Activated CD4-positive, alpha-beta T cell treated with anti-CD3 and anti-CD28 coated beads, Interleukin-2, amount 10 ng/mL, durations not matched to agents 7 days and 5 days (primary cell): ENCODE results near the gene TBC1D19. TPM values are rescaled to one million over a fixed set of nuclear protein-coding genes. Genes with fewer than 3 reads are reported as not detected.
"Not testable (repeated sequence)": the region's sequence is repeated elsewhere in the genome, so short reads cannot be mapped to it uniquely, and the experiment has no call there.

Experiments
- CTCF ChIA-PET: fragments of 350-600 bp; sonication (Branson Sonifier 250); formaldehyde crosslinking; loops from one replicate; lab custom pipeline; 2021; ENCODE audit warnings: antibody characterized with exemption; lab: Charles Lee
- POLR2A ChIA-PET: fragments of 350-600 bp; sonication (Branson Sonifier 250); formaldehyde crosslinking; loops from one replicate; lab custom pipeline; 2021; ENCODE audit warnings: antibody characterized with exemption; lab: Charles Lee
- DNase-seq: peaks from one replicate; pipeline ENCODE4 v3.0.0-alpha.2; 2020
- H3K27ac Mint-ChIP-seq: one replicate; pipeline ENCODE4 v1.8.0; 2021; ENCODE audit warnings: mild to moderate bottlenecking, moderate library complexity, mixed read lengths
- H3K27me3 Mint-ChIP-seq: one replicate; pipeline ENCODE4 v1.8.0; 2021; ENCODE audit warnings: mixed read lengths
- H3K36me3 Mint-ChIP-seq: one replicate; pipeline ENCODE4 v1.8.0; 2021; ENCODE audit warnings: low read depth, mixed read lengths
- H3K4me1 Mint-ChIP-seq: one replicate; pipeline ENCODE4 v1.8.0; 2021; ENCODE audit warnings: mixed read lengths
- H3K4me3 Mint-ChIP-seq: one replicate; pipeline ENCODE4 v1.8.0; 2021; ENCODE audit warnings: mild to moderate bottlenecking, moderate library complexity, mixed read lengths
- H3K9me3 Mint-ChIP-seq: one replicate; pipeline ENCODE4 v1.8.0; 2021; ENCODE audit warnings: mixed read lengths
- total RNA-seq, 2 experiments: library from RNA; stranded (reverse); gene quantifications; one replicate each; pipeline ENCODE4 v1.2.3, GENCODE V29; 2021

The TBC1D19 gene
- total RNA-seq, 2 experiments from 2014 or later: 4.4 to 5.2 TPM

- peaks cover 2% of the 10 kb centered on the region for H3K4me1 Mint-ChIP-seq
- no peak overlapping the region for H3K4me3 Mint-ChIP-seq
- CTCF ChIA-PET: no interaction called here
- POLR2A ChIA-PET: no interaction called here
- DNase-seq: no peak
- no peak overlapping the region for H3K27ac Mint-ChIP-seq
- no peaks in the 10 kb centered on the region for H3K9me3 Mint-ChIP-seq
- no peaks in the 10 kb centered on the region for H3K36me3 Mint-ChIP-seq
- peaks cover 6% of the 10 kb centered on the region for H3K27me3 Mint-ChIP-seq
Measured at GRCh38 chr4:26577066-26577465, 6.8 kb upstream of the TBC1D19 start.

DNA sequence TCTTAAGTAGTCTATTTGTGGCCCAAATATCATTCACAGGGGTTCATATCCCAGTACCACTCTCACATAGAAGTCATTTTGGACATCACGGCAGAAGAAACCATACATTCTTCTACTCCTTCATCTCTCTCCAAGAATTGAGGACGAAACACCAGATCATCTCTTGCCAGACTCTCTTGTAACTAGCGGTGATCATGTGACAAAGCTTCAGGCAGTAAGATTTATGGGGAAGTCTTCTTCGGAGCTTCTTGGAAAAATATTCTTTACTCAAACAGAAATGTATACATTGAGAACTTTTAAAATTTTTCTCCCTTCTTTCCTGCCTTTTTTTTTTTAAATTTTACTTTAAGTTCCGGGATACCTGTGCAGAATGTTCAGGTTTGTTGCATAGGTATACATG is 4.7 kb upstream of the TBC1D19 start:
- Mint-ChIP-seq H3K9me3 (no peaks in the 10 kb centered on the region), H3K4me3 (no peak overlapping the region), H3K27ac (no peak overlapping the region), H3K27me3 (peaks cover 6% of the 10 kb centered on the region), H3K36me3 (no peaks in the 10 kb centered on the region), H3K4me1 (peaks cover 18% of the 10 kb centered on the region)
- CTCF ChIA-PET: no interaction called here
- no peak for DNase-seq
- POLR2A ChIA-PET: no interaction called here

GRCh38 chr4:26581341-26581740 is 2.5 kb upstream of the TBC1D19 start:
- H3K4me3 Mint-ChIP-seq, H3K9me3 Mint-ChIP-seq, POLR2A ChIA-PET: not testable (repeated sequence)

GRCh38 chr4:26583538-26583864 is 383 bp upstream of the TBC1D19 start:
- no peaks in the 10 kb centered on the region for H3K9me3 Mint-ChIP-seq
- H3K4me3 Mint-ChIP-seq: peak overlapping the region; percentile 95
- H3K36me3 Mint-ChIP-seq: no peaks in the 10 kb centered on the region
- H3K27me3 Mint-ChIP-seq: no peaks in the 10 kb centered on the region
- CTCF ChIA-PET: interaction anchor here (0.8 to 1.5 kb wide), 5 partner anchors 11 to 138 kb away, joined by 3 to 5 read pairs (median 3); no protein-coding TSS in a partner anchor
- peak overlapping the region; percentile 89 for H3K27ac Mint-ChIP-seq
- H3K4me1 Mint-ChIP-seq: peaks cover 32% of the 10 kb centered on the region
- POLR2A ChIA-PET: interaction anchor here (0.5 to 0.9 kb wide), 2 partner anchors 15 to 277 kb away, joined by 3 read pairs; no protein-coding TSS in a partner anchor
- no peak for DNase-seq

More at GRCh38 chr4:26581341-26581740, 2.5 kb upstream of the TBC1D19 start:
- DNase-seq, H3K27ac Mint-ChIP-seq, CTCF ChIA-PET, H3K27me3 Mint-ChIP-seq, H3K36me3 Mint-ChIP-seq: not testable (repeated sequence)
- peaks cover 32% of the 10 kb centered on the region for H3K4me1 Mint-ChIP-seq

DNA sequence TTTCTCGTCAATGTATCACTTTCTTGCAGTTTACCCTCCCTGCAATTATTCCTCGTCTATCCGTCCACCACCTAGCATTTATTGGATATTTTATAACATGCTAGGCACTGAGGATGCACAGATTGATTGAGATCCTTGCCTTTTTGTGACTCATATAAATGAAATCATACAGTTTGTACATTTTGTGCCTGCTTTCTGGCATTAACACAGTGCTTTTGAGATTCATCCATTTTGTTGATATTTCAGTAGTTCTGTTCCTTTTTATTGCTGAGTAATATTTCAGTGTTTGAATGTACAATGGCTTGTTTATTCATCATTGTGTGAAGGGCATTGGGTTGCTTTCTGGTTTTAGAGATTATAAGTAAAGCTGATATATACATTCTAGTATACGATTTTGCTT is 841 bp downstream of the TBC1D19 start:
- H3K4me1 Mint-ChIP-seq: peaks cover 32% of the 10 kb centered on the region
- DNase-seq: no peak
- H3K36me3 Mint-ChIP-seq: no peaks in the 10 kb centered on the region
- H3K9me3 Mint-ChIP-seq: no peaks in the 10 kb centered on the region
- CTCF ChIA-PET: interaction anchor here (0.6 to 1.1 kb wide), 3 partner anchors 13 to 1662 kb away, joined by 3 read pairs; no protein-coding TSS in a partner anchor
- POLR2A ChIA-PET: no interaction called here
- H3K4me3 Mint-ChIP-seq: peak overlapping the region; percentile 95
- peak overlapping the region; percentile 89 for H3K27ac Mint-ChIP-seq
- no peaks in the 10 kb centered on the region for H3K27me3 Mint-ChIP-seq

DNA sequence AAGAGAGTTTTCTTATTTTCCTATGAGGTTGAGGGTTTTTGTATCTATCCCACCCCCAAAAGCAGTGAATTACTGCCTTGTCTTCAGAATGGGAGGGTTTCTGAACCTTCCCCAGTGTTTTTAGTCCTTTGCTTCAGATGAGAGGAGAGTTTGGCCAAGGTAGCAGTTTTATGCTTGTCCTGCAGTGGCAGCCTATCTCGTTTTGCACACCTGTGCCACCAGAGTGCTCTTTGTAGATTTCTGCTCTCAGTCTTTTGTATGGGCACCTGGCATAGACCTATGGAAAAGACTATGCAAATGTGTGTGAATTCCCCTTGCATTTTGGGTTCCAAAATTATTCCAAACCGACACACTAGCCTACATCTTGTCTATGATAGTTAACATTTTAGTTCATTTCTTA is 5.8 kb downstream of the TBC1D19 start:
- ChIA-PET CTCF (no interaction called here), POLR2A (no interaction called here)
- H3K36me3 Mint-ChIP-seq: peaks cover 1% of the 10 kb centered on the region
- no peak overlapping the region for H3K4me3 Mint-ChIP-seq
- no peak for DNase-seq
- no peak overlapping the region for H3K27ac Mint-ChIP-seq
- H3K27me3 Mint-ChIP-seq: no peaks in the 10 kb centered on the region
- H3K4me1 Mint-ChIP-seq: peaks cover 14% of the 10 kb centered on the region
- peaks cover 4% of the 10 kb centered on the region for H3K9me3 Mint-ChIP-seq

DNA sequence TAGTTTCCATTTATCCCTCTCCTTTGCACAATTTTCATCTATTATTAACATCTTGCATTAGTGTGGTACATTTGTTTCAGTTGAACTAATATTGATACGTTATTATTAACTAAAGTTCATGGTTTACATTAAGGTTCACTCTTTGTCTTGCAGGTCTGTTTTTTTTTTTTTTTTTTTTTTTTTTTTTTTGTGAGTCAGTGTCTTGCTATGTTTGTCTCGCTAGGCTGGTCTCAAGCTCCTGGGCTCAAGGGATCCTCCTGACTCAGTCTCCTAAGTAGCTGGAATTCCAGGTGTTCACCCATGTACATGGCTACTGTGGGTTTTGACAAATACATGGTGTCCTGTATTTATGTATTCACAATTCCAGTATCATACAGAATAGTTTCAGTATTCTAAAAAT is 6.8 kb downstream of the TBC1D19 start:
- CTCF ChIA-PET: no interaction called here
- H3K27ac Mint-ChIP-seq: no peak overlapping the region
- H3K36me3 Mint-ChIP-seq: peaks cover 1% of the 10 kb centered on the region
- H3K4me1 Mint-ChIP-seq: peaks cover 10% of the 10 kb centered on the region
- no peaks in the 10 kb centered on the region for H3K27me3 Mint-ChIP-seq
- no peak for DNase-seq
- POLR2A ChIA-PET: no interaction called here
- peaks cover 5% of the 10 kb centered on the region for H3K9me3 Mint-ChIP-seq
- no peak overlapping the region for H3K4me3 Mint-ChIP-seq

- DNase-seq, H3K27me3 Mint-ChIP-seq, H3K9me3 Mint-ChIP-seq, H3K27ac Mint-ChIP-seq, H3K4me1 Mint-ChIP-seq, CTCF ChIA-PET, H3K36me3 Mint-ChIP-seq, H3K4me3 Mint-ChIP-seq, POLR2A ChIA-PET: not testable (repeated sequence)
Measured at GRCh38 chr4:26593557-26593956, 9.7 kb downstream of the TBC1D19 start.

DNA sequence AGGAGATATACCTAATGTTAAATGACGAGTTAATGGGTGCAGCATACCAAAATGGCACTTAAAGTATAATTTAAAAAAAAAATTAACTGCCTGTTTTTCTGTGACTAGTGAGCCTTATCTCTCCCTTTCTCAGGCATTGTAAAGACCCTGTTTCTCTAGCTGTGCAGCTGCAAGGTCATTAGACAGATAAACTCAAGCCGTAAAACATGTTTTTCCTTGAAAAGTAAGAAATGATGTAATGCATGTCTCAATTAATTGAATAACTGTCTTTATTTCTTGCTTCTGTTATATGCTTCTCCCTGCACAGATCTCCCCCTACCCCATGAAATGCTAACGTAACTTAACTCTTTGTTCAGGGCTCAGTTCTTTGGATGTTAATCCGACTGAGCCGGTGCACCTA is 10.5 kb downstream of the TBC1D19 start:
- H3K4me3 Mint-ChIP-seq: no peak overlapping the region
- CTCF ChIA-PET: no interaction called here
- no peak overlapping the region for H3K27ac Mint-ChIP-seq
- H3K36me3 Mint-ChIP-seq: peaks cover 1% of the 10 kb centered on the region
- no peak for DNase-seq
- peaks cover 5% of the 10 kb centered on the region for H3K9me3 Mint-ChIP-seq
- H3K4me1 Mint-ChIP-seq: peaks cover 7% of the 10 kb centered on the region
- H3K27me3 Mint-ChIP-seq: no peaks in the 10 kb centered on the region
- POLR2A ChIA-PET: no interaction called here

DNA sequence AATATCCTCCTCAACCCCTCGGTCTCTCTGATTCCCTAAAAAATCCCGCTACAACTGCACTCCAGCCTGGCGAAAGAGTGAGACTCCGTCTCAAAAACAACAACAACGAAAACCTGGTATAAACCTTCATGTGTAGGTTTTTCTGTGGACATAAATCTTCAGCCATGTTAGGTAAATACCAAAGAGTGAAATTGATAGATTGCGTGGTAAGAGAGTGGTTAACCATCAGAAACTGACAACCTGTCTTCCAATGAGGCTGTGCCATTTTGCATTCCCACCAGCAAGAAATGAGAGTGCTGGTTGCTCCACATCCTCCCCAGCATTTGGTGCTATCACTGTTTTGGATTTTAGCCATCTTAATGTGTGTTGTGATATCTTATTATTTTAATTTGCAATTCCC is 10.9 kb downstream of the TBC1D19 start:
- ChIA-PET POLR2A (no interaction called here), CTCF (no interaction called here)
- H3K36me3 Mint-ChIP-seq: peaks cover 1% of the 10 kb centered on the region
- no peak for DNase-seq
- H3K9me3 Mint-ChIP-seq: peaks cover 5% of the 10 kb centered on the region
- H3K27ac Mint-ChIP-seq: no peak overlapping the region
- no peak overlapping the region for H3K4me3 Mint-ChIP-seq
- H3K27me3 Mint-ChIP-seq: no peaks in the 10 kb centered on the region
- H3K4me1 Mint-ChIP-seq: peaks cover 7% of the 10 kb centered on the region

GRCh38 chr4:26596843-26597242 is 13.0 kb downstream of the TBC1D19 start:
- DNase-seq: no peak
- POLR2A ChIA-PET: interaction anchor here (0.7 kb wide), 1 partner anchor 1733 kb away, joined by 3 read pairs; no protein-coding TSS in a partner anchor
- no peak overlapping the region for H3K27ac Mint-ChIP-seq
- CTCF ChIA-PET: no interaction called here
- H3K36me3 Mint-ChIP-seq: no peaks in the 10 kb centered on the region
- H3K27me3 Mint-ChIP-seq: no peaks in the 10 kb centered on the region
- no peak overlapping the region for H3K4me3 Mint-ChIP-seq
- H3K4me1 Mint-ChIP-seq: peaks cover 7% of the 10 kb centered on the region
- H3K9me3 Mint-ChIP-seq: peaks cover 2% of the 10 kb centered on the region

DNA sequence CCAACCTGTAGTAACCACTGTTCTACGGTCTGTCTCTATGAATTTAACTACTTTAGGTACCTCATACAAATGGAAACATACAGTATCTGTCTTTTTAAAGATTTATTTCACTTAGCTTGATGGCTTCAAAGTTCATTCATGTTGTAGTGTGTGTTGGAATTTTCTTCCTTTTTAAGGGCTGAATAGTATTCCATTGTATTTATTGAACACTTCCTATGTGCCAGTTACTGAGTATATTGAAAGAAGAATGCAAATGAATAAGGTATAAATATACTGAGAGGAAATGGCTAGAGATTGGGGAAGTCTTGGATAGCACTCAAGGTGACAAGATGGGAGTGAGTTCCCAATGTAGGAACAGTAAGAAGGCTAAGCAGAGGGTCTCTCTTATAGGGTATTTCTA is 17.3 kb downstream of the TBC1D19 start:
- POLR2A ChIA-PET: no interaction called here
- no peak overlapping the region for H3K27ac Mint-ChIP-seq
- no peaks in the 10 kb centered on the region for H3K9me3 Mint-ChIP-seq
- CTCF ChIA-PET: no interaction called here
- no peaks in the 10 kb centered on the region for H3K36me3 Mint-ChIP-seq
- H3K27me3 Mint-ChIP-seq: no peaks in the 10 kb centered on the region
- no peaks in the 10 kb centered on the region for H3K4me1 Mint-ChIP-seq
- H3K4me3 Mint-ChIP-seq: no peak overlapping the region
- no peak for DNase-seq

DNA sequence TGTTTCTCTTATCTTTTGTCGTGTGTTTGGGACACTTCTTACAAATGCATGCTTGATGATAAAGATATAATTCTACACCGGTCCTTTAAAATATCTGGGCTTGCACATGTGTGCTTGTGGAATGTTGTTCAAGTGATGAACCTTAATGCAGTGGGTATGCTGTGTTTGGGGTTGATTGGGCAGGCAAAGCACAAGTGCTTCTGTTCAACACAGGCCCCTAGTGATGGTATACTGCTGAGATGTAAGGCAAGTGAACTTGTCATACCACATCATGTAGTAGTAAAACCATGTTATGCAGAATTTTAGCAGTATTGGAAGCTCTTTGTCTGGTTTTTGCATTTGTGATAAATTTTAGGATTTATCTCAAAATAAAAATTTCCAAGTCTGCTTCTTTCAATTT is 23.9 kb downstream of the TBC1D19 start:
- ChIA-PET CTCF (no interaction called here), POLR2A (no interaction called here)
- Mint-ChIP-seq H3K4me3 (no peak overlapping the region), H3K36me3 (no peaks in the 10 kb centered on the region), H3K27ac (no peak overlapping the region), H3K27me3 (no peaks in the 10 kb centered on the region), H3K9me3 (no peaks in the 10 kb centered on the region), H3K4me1 (peaks cover 13% of the 10 kb centered on the region)
- DNase-seq: no peak

DNA sequence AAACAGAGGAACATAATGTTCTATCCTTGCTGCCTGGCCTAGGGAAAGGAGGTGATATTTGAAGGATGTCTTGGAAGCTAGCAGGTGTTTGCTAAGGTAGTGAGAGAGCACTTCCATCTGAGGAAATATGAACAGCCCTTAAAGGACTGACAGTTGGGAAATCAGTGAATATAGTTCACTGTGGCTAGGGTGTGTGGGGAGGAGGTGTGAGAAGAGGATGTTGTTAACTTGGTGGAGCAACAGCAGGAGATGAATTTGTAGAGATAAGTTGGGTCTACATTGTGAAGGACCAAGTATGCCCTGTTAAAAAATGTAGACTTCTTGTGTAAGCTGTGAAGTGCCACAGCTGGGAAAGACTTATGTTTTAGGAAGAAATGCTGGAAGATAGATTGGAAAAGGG is 25.5 kb downstream of the TBC1D19 start:
- H3K27ac Mint-ChIP-seq: no peak overlapping the region
- H3K4me3 Mint-ChIP-seq: no peak overlapping the region
- no peaks in the 10 kb centered on the region for H3K27me3 Mint-ChIP-seq
- no peak for DNase-seq
- no peaks in the 10 kb centered on the region for H3K9me3 Mint-ChIP-seq
- CTCF ChIA-PET: no interaction called here
- no peaks in the 10 kb centered on the region for H3K36me3 Mint-ChIP-seq
- peaks cover 17% of the 10 kb centered on the region for H3K4me1 Mint-ChIP-seq
- POLR2A ChIA-PET: no interaction called here
